GM21737 (cell line): ENCODE data around the gene SLC15A4.
"Not testable (repeated sequence)": the region's sequence is repeated elsewhere in the genome, so short reads cannot be mapped to it uniquely, and the experiment has no call there.

Experiments
- ATAC-seq: cut with Tn5 transposase; IDR thresholded peaks from one replicate; pipeline ENCODE4 v1.9.1; 2021; ENCODE audit warnings: mild to moderate bottlenecking, moderate library complexity; ENCODE audit not compliant: unreplicated experiment

The SLC15A4 gene

DNA sequence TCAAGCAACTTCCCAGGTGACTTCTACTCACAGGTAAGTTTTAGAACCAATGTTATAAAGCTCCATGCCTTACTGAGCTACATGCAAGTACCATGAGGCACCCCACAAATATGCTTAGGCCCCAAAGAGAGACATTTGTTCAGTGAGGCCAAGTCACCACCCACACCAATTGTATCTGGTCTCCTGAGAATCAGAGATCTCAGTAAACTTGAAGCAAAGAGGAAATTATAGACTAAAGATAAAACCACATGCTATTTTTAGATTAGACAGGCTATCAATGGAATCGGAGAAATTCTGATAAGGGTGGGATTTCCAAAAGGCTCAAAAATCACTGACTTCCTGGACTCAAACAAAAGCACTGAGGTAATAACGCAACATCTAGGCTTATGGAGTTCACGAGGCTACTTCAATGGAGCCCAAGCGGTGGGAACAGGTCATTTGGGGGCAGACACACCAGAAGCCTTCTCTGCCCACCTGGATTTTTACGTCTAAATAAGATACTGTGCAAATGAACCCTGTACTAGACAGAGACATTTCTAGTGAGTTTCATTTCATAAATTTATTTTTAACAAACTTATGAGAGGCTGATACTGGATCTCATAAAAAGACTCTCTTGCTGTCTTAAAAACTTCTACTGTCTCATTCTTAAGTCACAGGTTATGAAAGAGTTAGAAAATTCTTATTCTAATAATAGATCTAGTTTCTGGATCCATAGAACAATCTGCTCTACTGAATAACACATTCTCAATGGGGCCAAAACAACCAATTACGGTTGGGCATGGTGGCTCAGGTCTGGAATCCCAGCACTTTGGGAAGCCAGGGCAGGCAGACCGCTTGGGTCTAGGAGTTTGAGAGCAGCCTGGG, 7.7 kb downstream of the SLC15A4 start:
- ATAC-seq: no peak

DNA sequence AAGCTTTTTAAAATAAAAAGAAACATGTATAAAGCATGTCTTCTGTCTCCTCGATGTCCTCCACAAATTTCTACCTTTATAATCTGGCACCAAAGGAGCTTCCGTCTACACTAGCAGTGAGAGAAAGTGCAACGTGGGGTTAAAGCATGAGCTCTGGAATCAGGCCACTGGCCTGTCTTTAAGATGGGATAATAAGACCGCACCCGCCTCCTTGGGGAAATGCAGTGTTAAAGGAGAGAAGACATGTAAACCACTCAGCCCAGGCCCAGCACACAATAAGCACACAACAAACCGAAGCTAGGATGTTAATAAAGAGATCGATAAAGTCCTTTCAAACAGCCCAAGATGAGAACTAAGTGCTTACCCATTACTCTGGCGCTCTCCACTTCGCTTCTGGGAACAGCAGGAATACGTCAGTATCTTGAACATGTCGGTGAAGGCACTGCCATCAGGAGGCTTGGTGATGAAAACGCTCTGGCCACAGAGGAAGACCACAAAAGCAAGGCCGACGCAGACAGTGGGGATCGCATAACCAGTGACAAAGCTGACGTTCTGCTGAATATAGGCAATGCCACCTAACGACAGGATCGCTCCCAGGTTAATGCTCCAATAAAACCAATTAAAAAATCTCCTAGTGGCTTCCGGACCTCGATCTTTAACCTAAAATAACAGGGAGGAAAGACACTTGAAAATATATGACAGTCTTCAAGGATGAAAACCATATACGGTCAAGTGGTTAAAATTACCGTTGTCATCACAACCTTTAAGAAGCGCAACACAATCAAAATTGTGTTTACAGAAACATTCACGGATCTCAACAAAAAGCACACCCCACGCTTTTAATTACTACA, 9.1 kb downstream of the SLC15A4 start:
- no peak for ATAC-seq

GRCh38 chr12:128813883-128814282, 9.9 kb downstream of the SLC15A4 start:
- no peak for ATAC-seq

- ATAC-seq: no peak
Observed at GRCh38 chr12:128813392-128813791, 10.4 kb downstream of the SLC15A4 start.

DNA sequence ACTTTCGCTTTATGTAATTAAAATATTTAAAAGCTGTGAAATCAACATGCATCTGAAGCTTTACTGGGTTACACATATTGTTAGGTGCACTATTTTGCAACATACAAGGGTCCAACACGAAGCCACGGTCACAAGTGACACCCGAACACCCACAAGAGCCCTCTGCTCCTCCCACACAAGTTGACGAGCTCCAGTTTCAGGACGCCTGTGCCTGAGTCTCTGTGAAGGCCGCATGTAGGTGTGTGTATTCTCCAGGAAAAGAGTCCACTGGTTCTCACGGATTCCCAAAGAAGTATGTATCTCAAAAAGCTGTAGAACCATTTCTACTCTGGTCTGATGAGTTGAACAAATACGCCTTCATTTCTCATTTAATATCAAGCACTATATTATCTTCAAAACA, 12.0 kb downstream of the SLC15A4 start:
- no peak for ATAC-seq

GRCh38 chr12:128810182-128811127, 13.3 kb downstream of the SLC15A4 start:
- ATAC-seq: peak; percentile 59

GRCh38 chr12:128808651-128809050, 15.1 kb downstream of the SLC15A4 start:
- no peak for ATAC-seq

DNA sequence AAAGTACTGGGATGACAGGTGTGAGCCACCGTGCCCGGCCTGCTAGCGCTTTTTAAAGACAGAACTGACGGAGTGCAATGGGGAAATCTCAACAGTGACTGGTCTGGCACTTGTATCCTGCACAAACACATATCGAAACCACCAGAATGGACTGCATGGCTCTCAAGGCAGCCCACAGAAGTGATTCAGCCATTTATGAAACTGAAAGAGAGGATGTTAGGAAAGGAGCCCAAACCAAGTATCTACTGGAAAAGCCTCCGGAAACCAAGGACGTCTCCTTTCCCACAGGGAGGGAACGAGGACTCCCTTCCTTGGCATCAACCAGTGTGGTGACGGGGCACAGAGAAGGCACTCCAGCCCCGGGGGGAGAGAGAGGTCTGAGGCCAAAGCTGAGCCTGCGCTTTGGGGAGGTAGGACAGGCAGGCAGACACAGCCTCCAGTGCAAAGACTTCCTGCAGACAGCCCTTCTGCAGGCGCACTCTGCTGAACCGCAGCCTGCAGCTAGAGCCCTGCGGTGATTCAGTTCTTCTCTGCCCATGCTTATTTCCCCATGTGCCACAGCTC, 16.5 kb downstream of the SLC15A4 start:
- no peak for ATAC-seq

DNA sequence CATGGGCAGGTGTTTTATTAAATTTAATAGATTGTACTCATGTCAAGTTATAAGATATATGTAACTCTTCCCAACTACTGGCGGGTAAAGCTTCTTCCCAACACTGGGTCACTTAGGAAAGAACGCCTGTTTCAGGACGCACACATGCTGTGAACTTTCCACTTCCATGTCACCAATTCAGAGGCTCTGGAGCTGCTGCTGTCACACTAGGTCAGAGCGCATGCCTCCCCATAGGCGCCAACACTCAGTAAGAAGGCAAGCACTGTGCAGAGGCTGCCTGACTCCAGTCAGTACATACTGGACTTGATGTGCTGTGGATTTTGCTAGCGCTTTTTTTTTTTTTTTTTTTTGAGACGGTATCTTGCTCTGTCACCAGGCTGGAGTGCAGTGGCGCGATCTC, 17.2 kb downstream of the SLC15A4 start:
- no peak for ATAC-seq

DNA sequence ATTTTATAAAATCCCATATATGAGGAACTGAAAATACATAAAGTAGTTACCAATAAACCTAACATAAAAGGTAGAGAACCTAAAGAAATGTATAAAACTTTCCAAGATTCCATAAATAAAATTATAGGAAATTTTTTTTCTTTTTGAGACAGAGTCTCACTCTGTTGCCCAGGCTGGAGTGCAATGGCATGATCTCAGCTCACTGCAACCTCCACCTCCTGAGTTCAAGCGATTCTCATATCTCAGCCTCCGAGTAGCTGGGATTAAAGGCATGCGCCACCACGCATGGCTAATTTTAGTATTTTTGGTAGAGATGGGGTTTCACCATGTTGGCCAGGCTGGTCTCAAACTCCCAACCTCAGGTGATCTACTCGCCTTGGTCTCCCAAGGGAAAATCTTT, 18.4 kb downstream of the SLC15A4 start:
- not testable (repeated sequence) for ATAC-seq

DNA sequence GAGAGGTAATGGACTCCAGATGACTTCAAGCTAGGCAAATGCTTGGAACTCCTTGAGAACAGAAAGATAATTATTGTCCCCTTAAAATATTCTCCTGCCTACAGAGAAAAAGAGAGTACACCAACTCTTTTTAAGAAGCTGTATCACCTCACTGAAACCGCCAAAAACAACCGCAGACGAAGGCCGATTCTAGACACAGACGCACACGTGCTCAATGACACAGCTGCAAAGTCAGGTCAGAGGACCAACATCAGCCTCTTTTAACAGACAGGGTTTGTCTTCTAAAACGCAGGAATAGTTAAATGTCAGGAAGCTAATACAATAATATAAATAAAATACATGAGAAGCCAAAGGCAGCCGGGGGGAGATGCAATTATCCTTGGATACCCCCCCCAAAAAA, 19.0 kb downstream of the SLC15A4 start:
- ATAC-seq: no peak

DNA sequence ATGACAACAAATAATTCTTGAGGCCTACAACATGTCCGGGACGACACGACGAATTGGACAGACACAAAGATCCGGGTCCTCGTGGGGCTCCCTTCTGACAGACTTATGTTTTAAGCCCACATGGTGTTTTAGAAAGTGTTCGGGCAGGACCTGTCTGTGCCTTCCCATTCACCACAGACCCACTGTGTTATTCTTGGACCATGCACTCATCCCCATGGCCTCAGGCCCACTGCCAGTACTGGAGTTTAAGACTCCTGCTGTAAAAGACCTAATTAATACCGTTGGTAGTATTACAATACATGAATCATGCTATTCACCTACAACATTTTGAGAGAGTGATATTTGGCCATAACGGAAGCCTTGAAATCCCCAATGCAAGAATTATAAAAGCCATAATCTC, 20.0 kb downstream of the SLC15A4 start:
- ATAC-seq: no peak

DNA sequence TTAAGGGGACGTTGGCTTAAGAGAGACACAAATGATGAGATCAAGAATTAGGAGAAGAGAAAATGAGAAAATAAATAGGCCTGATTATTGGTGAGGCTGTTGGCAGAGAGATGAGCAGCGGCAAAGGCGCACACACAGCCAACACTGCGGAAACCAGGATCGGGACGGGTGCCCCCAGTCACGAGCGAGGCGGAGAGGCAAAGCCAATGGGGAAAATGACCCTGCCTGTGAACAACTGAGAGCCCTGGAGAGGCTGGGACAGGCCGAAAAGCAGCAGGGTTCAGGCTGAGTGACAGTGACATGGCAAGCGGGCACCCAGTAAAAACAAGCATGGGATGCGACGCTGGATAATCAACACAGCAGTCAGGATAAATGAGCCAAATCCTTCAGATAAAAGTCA, 21.0 kb downstream of the SLC15A4 start:
- no peak for ATAC-seq

GRCh38 chr12:128801879-128802391, 21.8 kb downstream of the SLC15A4 start:
- no peak for ATAC-seq

GRCh38 chr12:128800606-128801005, 23.2 kb downstream of the SLC15A4 start:
- ATAC-seq: no peak

GRCh38 chr12:128798571-128799341, 25.0 kb downstream of the SLC15A4 start:
- ATAC-seq: peak; percentile 20

GRCh38 chr12:128797119-128798118, 26.3 kb downstream of the SLC15A4 start:
- peak; percentile 51 for ATAC-seq

GRCh38 chr12:128796439-128797118, 27.2 kb downstream of the SLC15A4 start:
- ATAC-seq: no peak
